ENCODE data around the gene TMC7. TPM values are rescaled to one million over a fixed set of nuclear protein-coding genes. Genes with fewer than 3 reads are reported as not detected.

The TMC7 gene
- total RNA-seq, 1 experiment from 2014 or later, result 5.2 TPM

GRCh38 chr16:18975109-18975508 lies 8.6 kb upstream of the TMC7 start:
- TF ChIP-seq JUND (IDR thresholded peaks at IDR 0.05) (no peak), FOSL1 (IDR thresholded peaks at IDR 0.05; ENCODE audit: low read depth) (no peak), SP1 (IDR thresholded peaks at IDR 0.05; ENCODE audit: low read depth) (no peak), CBX3 (IDR thresholded peaks at IDR 0.05; ENCODE audit: low read depth) (no peak), YY1 (IDR thresholded peaks at IDR 0.05; ENCODE audit: extremely low read depth, insufficient replicate concordance, low read depth, low read length) (no peak), SRF (IDR thresholded peaks at IDR 0.05; ENCODE audit: low read depth) (no peak), CTCF (IDR thresholded peaks at IDR 0.05 in 2 of 3, conservative IDR thresholded peaks at IDR 0.05 in 1 of 3; ENCODE audit: borderline replicate concordance in 1 of 3, insufficient read depth in 1 of 3, low read depth in 2 of 3, low read length in 2 of 3) (no peak), POLR2A (IDR thresholded peaks at IDR 0.05; ENCODE audit: borderline replicate concordance, extremely low read depth, insufficient read depth, insufficient read length) (no peak)
- ATAC-seq (no peak), DNase-seq (ENCODE audit: low read depth, low spot score) (no peak)
- H3K27ac ChIP-seq (ENCODE audit: low read depth, low read length), result no peak overlapping the region
- no peaks in the 10 kb centered on the region for H3K9me2 ChIP-seq (ENCODE audit: insufficient read depth)
- H3K27me3 ChIP-seq (ENCODE audit: insufficient read depth, low read length), result no peaks in the 10 kb centered on the region; the same call in 1 of the 2 replicates
- ChIA-PET RAD21 (ENCODE audit: low non-redundant PET in 1 of 2, low total read pairs in 2 of 2, uncharacterized antibody in 2 of 2, unreplicated experiment in 2 of 2) (no interaction called here), CTCF (interaction anchor here (2.9 kb wide), 1 partner anchor 9 kb away, joined by 13 read pairs; the partner anchor contains the start of gene TMC7), POLR2A (interaction anchor here (0.7 kb wide), 2 partner anchors 9 to 24 kb away, joined by 3 to 4 read pairs; partner anchors contain the start of gene TMC7)
- H3K36me3 ChIP-seq (ENCODE audit: control insufficient read depth in 1 of 2, insufficient read depth in 2 of 2, low read length in 2 of 2), result no peaks in the 10 kb centered on the region
- no peak overlapping the region for H3K4me2 ChIP-seq (ENCODE audit: low read length)
- H3K4me1 ChIP-seq (ENCODE audit: control insufficient read depth in 1 of 2, insufficient read depth in 2 of 2, low read length in 2 of 2), result no peaks in the 10 kb centered on the region
- no peak overlapping the region for H3K4me3 ChIP-seq (replicated peaks in 1 of 2; ENCODE audit: low read depth in 1 of 2, low read length in 2 of 2)
- intact Hi-C loops (cut with micrococcal nuclease), result no loop called here
- H3K79me2 ChIP-seq (ENCODE audit: insufficient read depth, low read length), result no peaks in the 10 kb centered on the region
- no TSS peak for BruUV-seq (replicated peaks)
- H2AFZ ChIP-seq (ENCODE audit: low read depth, low read length, poor library complexity, severe bottlenecking), result no peak overlapping the region
- no peaks in the 10 kb centered on the region for H4K20me1 ChIP-seq (ENCODE audit: insufficient read depth)
- no peak overlapping the region for H3K9ac ChIP-seq (ENCODE audit: low read length)
- no peaks in the 10 kb centered on the region for H3K9me3 ChIP-seq (ENCODE audit: control insufficient read depth in 1 of 2, insufficient read depth in 1 of 2, low read depth in 1 of 2, low read length in 2 of 2)

GRCh38 chr16:18979936-18980335 lies 3.8 kb upstream of the TMC7 start:
- CTCF ChIA-PET, result no interaction called here
- Histone ChIP-seq H3K4me2 (ENCODE audit: low read length) (no peak overlapping the region), H3K4me1 (ENCODE audit: control insufficient read depth in 1 of 2, insufficient read depth in 2 of 2, low read length in 2 of 2) (peaks cover 6 to 14% of the 10 kb centered on the region in 2 experiments; a peak in 3 of 4 replicates), H2AFZ (ENCODE audit: low read depth, low read length, poor library complexity, severe bottlenecking) (no peak overlapping the region), H3K36me3 (ENCODE audit: control insufficient read depth in 1 of 2, insufficient read depth in 2 of 2, low read length in 2 of 2) (no peaks in the 10 kb centered on the region), H3K9me3 (ENCODE audit: control insufficient read depth in 1 of 2, insufficient read depth in 1 of 2, low read depth in 1 of 2, low read length in 2 of 2) (no peaks in the 10 kb centered on the region), H4K20me1 (ENCODE audit: insufficient read depth) (no peaks in the 10 kb centered on the region), H3K4me3 (replicated peaks in 1 of 2; ENCODE audit: low read depth in 1 of 2, low read length in 2 of 2) (no peak overlapping the region), H3K9ac (ENCODE audit: low read length) (no peak overlapping the region), H3K27ac (ENCODE audit: low read depth, low read length) (no peak overlapping the region), H3K79me2 (ENCODE audit: insufficient read depth, low read length) (no peaks in the 10 kb centered on the region), H3K27me3 (ENCODE audit: insufficient read depth, low read length) (no peaks in the 10 kb centered on the region; the same call in 1 of the 2 replicates), H3K9me2 (ENCODE audit: insufficient read depth) (no peaks in the 10 kb centered on the region)
- DNase-seq (ENCODE audit: low read depth, low spot score), result no peak
- POLR2A ChIA-PET, result no interaction called here
- intact Hi-C loops (cut with micrococcal nuclease), result loop anchor here (5.0 kb wide), 2 partner anchors 107 to 397 kb away; no protein-coding TSS in a partner anchor
- TF ChIP-seq CBX3 (IDR thresholded peaks at IDR 0.05; ENCODE audit: low read depth) (no peak), ATF3 (IDR thresholded peaks at IDR 0.05) (no peak), CTCF (IDR thresholded peaks at IDR 0.05 in 2 of 3, conservative IDR thresholded peaks at IDR 0.05 in 1 of 3; ENCODE audit: borderline replicate concordance in 1 of 3, insufficient read depth in 1 of 3, low read depth in 2 of 3, low read length in 2 of 3) (no peak), POLR2A (IDR thresholded peaks at IDR 0.05; ENCODE audit: borderline replicate concordance, extremely low read depth, insufficient read depth, insufficient read length) (no peak)
- no TSS peak for BruUV-seq (replicated peaks)
- RAD21 ChIA-PET (ENCODE audit: low non-redundant PET in 1 of 2, low total read pairs in 2 of 2, uncharacterized antibody in 2 of 2, unreplicated experiment in 2 of 2), result no interaction called here
- ATAC-seq, result no peak
